Fibroblast of skin of right biceps (primary cell): Measurements from ENCODE around the gene POU5F1.

Experiments
- DNase-seq: peaks from one replicate; pipeline ENCODE4 v3.0.0-alpha.2; 2013

POU5F1 gene

DNA sequence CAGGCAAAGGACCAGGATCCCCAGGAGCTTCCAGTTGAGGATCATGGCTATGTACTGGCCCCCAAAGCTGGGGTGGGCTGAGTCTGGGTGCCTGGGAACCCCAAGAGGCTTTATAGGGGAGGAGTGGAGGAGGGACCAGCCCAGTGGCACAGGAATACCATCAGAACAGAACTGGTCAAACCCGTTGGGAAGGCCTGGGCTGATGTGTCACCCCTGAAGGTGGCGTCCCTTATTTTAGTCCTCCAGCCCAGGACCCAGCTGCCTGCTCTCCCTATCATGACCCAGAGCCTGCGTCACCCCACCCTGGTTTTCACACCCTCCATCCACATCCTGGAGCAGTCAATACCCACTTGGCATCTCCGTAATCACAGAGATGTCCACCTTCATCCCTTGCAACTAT lies 31.5 kb downstream of the POU5F1 start, which contains the start of gene PSORS1C2:
Gene PSORS1C2, minus strand, starts transcription at position 85 of the 400 bp plus-strand sequence. Its CDS starts 40 bp downstream, at position 45.
- no peak for DNase-seq

DNA sequence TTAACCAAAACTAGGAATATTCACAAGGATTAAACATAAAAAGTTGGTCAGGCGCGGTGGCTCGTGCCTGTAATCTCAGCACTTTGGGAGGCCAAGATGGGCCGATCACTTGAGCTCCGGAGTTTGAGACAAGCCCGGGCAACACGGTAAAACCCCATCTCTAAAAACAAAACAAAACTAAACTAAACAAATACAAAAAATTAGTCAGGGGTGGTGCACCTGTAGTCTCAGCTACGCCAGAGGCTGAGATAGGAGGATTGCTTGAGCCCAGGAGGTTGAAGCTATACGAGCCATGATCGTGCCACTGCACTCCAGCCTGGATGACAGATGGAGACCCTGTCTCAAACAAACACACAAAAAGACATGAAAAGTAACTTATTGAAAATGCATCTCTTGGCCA lies 34.8 kb downstream of the POU5F1 start:
- no peak for DNase-seq

DNA sequence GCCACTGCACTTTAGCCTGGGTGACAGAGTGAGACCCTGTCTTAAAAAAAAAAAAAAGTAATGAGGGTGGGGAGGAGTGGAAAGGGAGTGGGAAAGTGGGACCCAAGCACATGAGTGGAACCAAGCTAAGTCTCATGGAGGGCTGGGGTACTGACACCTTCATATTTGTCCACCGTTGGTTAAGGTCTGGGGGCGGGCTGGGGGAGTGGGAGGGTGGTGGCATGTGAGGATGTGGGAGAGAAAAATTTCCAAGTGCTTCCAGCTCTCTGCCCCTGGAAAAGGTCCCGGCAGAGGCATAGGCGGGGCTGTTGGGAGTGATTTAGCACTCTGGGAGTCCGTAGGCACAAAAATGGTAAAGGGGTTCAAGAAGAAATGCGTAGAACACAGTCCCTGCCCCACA lies 37.7 kb downstream of the POU5F1 start:
- DNase-seq, result no peak

DNA sequence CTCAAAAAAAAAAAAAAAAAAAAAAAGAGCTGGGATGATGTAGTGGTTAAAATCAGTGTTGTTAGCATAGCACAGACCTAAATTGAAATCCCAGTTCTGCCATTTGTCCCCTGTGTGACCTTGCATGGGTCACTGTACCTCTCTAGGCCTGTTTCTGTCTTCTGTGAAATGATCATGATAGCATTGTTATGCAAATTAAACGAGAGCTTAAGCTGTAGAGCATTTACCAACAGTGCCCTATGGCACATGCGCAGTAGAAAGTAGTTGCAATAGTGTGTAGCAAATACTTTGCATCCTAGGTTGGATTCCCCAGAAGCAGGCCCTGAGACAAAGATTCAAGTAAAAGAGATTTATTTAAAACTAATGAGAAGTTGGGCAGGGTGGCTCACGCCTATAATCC lies 38.9 kb downstream of the POU5F1 start:
- no peak for DNase-seq

DNA sequence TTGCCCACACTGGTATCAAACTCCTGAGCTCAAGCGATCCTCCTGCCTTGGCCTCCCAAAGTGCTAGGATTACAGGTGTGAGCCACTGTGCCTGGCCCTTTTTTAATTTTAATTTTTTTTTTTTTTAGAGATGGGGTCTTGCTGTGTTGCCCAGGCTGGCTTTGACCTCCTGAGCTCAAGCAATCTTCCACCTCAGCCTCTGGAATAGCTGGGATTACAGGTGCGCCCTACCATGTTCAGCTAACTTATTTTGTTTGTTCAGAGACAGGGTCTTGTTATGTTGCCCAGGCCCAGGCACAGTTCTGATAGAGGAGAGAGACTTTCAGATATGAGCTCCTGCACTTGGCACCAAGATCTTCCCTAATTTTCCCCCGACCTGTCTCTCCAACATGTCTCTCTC lies 39.7 kb downstream of the POU5F1 start:
- no peak for DNase-seq

DNA sequence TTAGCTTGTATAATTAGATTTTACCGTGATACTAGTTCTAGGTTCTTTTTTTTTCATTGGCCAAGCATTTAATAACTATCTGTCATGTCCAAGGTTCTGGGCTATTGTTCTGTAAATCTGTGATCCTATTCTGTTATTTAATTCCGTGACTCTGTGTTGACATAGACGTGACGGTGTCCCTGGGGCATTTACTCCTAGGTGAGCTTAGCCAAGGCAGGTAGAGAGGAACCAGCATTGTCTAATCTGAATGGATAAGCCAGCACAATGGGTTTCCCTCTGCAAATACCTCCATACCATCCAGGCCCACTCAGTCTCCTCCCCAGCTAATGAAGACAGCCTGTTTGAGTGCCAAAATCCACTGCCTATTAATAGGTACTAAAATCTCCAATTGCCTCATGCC lies 41.4 kb downstream of the POU5F1 start:
- DNase-seq, result no peak

DNA sequence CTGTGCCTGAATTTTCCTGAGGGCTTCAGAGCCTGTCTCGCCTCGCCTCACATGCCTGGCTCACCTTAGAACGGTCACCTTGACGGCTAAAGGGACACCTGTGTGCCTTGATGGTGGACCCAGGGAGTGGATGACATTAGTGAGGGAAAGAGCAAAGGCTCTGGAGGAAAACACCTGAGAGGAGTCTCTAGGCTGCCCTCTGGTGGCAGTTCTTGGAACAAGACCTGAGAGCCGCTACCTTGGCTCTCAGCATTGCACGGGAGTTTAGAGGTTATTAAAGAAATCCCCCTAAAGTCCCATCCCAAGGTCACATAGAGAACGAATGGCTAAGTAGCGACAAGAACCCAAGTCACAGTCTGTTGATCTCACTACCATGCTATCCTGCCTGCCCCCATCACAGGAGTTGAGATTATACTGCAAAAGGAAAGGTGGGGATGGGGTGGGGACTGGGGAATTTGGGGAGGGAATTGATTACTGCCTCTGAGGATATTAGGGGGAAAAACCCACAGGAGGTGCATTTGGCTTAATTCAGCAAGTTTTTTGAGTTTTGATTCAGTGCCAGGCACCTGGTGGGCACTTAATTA lies 42.3 kb downstream of the POU5F1 start:
- peak; percentile 31 for DNase-seq

DNA sequence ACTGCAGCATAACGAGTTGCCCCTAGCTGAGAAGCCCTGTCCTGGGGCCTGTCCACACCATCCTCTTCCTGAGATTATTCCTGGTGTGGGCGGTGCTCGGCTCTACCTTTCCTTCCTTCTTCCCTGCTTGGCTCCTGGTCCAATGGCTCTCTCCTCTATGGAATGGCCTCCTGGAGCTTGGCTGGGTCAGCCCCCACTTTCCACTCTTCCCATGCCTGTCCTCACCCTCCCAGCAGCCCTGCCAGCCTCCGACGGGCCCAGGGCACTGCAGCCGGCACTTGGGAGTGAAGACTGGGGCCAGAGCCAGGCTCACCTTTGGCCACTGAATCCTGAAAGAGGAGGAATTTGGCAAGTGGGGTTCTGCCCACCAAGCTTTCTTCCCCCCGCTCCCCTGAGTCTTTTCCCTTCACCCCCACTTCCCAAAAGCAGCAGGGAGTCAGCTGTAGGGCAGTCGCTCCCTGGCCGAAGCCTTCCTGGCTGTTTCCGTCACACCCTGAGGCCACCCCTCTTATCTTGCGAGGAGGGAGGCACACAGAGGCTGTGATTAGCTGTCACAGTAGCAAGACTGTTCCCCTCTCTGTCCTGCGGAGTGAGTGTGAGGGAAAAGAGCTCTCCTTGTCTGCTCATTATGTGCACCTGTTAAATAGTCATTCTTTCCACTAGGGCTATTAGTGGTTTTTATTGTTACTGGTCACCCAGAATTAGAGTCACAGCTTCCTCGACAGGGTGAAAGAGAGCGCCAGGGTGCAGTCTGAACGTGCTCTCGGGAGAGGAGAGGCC lies 43.9 kb downstream of the POU5F1 start:
- DNase-seq, result no peak

DNA sequence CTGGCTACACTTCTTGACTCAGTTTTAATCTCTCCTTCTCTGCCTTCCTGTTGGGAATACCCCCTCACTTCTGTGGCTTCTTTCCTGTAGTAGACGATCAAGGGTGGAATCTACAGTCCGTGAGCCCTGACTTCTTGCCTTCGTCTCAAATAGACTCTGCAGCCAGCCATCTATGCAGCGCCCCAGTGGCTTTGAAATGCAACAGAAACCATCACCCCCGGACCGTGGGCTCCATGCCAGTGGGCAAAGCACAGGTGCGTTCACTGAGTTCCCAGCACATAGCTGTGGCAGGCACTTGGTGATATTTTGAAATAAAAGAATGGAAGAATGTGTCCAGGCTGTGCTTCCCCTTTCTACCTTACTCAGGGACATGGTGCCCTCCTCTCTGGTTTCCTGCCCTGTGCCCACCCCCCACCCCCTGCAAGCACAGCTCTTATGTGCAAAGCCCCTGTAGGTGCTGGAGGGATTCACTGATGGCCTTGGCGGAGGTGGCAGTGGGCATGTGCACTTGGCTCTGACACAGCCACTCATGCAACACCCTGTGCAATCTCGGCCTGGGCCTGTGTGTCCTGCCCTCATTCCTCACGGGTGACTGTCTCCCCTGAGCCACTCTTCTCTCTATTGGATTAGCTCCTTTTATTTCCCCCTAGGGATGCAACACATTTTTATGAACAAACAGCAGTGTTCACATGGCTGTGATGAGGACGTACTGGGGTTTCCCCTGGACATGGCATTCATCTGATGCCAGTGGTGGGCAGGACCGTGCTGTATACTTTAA lies 44.7 kb downstream of the POU5F1 start:
- DNase-seq, result peak; percentile 76

DNA sequence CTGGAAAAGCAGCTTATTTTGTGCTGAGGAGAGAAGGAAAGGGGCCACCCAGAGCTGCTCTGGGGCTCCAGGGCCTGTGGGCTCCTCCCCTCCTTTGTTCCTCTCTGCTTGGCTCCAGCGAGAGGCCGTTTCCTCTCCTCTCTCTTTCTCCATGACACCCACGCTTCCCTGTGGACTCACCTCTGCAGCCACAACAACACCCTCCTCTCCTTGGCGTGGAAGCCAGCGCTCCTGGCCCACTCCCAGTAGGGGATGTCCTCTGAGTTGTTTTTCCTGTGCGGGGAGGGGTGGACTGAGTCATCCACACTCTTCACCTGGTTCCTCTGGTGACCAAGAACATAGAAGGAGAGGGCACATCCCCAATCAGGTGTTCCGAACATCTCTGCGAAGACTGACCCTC lies 45.3 kb downstream of the POU5F1 start:
- peak; percentile 19 for DNase-seq

DNA sequence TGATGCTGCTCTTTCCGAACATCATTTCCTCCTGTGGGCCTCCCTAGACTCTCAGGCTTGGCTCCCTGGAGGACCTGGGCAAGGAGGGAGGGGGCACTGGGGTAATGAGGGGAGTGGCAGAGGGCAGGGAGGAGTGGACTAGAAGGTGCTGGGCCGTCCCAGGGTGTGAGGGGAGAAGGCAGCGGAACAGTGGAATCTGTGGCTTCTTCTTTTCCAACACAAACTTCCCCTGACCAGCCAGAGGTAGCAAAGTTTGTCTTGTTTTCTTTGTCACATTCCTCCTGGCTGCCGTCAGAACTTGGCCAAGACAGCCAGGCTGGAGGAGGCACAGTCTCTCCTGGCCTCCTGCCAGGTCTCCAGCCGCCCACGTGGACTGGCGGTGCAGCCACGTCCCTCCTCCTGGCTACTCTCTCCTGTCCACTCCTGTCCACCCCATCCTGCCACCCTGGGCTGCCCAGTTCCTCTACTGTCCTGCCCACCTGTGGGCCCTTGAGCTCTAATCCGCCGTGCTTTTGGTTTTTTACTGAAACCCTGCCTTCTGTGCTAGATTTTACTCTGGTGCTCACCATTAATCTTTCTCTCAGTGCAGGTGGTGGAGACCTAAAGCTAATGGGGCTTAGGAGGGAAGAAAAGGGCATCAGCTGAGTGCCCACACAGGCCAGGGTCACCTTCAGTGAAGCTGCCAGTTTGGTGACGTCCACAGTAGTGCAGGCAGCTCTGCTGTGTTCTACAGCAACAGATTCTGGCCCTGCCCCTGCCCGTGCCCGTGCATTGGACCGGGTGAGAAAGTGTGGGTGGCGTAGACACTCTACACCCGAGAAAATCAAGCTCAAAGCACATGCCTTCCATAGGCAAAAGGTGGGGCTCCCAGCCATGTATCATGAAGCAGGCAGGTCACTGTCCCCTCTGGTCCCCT lies 47.4 kb downstream of the POU5F1 start:
- peak; percentile 52 for DNase-seq

DNA sequence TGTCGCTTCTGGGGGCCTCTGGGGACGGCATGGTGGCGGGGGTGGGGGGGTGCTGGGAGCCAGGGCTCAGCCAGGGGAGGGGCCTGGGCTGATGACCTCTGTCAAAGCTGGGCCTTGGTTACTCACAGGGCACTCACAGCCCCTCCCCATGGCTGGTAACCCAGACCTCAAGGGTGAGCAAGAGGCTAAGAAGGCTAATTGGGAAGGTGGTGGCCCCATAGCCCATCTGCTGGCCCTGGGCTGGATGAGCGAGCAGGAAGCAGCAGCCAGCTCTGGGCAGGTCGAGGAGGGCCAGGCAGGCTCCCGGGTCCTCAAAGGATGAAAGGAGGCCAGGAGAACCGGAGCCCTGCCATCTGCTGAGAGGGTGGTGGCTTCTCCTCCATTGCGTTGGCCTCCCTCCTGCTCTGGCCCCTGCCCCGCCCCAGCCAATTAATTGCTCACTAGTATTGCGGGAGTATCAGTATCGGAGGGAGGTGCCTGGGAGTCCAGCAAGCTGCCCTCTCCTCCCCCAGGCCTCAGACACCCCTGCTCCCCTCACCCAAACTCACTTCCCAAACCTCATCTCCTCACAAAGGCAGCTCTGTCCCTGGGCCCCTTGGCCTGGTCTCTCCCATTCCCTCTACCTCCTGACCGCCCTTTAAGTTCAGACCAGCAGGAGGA lies 49.2 kb downstream of the POU5F1 start:
- DNase-seq, result no peak

DNA sequence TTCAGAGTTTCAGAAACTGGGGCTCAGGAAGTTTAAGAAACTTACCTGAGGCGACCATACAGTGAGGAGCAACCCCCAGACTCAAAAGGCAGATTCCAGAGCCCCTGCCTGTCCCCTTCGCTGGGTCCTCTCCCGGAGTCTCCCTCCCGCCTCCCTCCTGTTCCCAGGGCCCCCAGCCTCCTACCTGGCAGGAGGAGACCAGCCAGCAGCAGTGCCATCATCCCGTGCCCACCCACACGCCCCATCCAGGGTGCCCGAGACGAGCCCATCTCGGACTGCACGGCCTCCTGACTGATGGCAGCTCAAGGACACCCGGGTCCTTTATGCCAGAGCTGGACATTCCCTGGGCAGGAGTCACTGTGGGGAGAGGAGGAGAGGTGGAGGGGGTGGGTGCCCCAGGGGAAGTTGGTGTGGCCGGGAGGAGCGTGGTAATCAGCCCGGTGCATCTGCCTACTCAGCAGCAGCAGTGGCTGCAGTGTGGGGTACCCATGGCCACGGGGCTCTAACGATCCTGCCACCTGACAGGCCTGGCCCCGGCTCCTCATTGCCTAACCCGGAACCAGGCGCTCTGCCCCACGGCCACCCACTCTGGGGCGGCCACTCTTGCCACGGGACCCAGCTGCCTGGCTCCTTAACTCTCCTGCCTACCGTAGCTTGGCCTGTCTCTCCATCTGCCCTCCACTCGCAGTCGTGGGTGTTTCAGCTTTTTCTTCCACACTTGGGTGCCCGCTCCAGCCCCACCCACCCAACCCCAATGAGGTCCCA lies 50.1 kb downstream of the POU5F1 start, which contains the start of gene CDSN:
Gene CDSN, minus strand, starts transcription at position 296 of the 765 bp plus-strand sequence. Its CDS starts 27 bp downstream, at position 269.
- no peak for DNase-seq

DNA sequence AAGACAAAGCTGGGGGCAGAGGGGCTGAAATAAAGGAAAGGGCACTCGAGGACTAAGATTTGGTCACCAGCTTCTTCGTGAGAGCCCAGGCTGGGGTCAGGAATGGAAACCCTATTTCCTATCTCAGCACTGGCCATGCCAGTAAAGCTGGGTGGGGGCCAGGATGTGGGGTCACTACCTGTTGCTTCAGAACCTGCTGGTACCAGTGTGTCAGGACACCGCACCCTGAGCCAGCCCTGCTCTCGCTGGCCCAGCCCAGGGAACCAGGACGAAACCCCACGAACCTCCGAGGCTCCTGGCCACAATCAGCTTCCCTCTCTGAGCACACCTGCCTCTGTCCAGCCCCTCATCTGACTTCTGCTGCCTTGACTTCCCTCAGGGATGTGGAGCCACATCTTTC lies 52.3 kb downstream of the POU5F1 start:
- no peak for DNase-seq

DNA sequence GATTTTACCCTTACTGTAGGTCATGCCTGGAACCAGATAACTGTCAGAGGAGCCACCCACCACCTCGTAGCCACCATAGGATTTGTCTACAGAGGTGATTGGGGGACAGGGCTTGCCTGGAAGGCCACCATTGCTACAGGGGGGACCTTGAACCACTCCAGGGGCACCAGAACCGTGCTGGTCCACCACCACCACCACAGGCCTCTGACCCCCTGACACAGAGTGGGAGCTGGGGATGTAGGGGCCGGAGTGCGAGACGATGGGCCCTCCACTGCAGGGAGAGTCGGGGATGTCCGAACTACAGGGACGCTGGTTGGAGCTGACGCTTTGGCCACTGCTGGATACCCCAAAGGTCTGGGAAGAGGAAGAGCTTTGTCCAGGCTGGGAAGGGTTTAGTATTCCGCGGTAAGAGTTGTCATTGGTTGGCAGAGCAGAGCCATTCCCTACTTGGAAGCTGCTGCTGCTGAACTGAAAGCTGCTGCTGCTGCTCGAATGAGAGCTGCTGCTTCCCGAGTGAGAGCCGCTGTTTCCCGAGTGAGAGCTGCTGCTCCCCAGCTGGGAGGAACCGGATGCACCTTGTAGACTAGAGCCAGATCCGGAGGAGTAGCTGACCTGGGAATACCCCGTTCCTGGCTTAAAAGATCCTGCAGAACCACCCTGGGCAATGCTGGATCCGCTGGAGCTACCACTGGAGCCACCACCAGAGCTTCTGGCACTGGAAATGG lies 53.7 kb downstream of the POU5F1 start:
- no peak for DNase-seq

DNA sequence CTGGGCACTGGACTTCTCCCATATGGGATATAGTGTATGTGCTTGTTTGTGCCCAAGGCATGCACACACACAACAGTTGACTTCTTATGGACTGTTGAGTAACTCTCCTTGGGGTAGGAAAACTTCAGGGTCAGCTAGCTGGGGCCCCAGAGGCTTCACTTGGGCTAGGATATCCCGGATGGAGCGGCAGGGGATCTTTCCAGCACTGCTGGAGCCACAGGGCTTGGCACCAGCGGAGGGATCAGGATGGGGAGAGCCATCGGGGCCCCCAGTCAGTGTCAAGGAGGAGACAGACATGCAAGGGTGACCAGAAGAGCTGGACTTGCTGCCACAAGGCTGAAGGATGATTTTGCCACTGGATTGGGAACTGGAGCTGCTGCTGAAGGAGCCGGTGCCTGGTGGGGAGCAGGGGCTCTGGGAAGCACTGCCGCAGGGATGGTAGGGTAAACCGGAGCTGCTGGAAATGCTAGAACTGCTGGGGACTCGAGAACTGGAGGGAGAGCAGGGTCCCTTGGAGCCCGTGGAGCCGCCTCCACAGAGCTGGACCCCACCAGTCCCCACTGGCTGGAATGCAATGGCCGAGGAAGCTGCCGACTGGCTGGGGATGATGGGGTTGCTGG lies 54.4 kb downstream of the POU5F1 start:
- DNase-seq, result no peak

DNA sequence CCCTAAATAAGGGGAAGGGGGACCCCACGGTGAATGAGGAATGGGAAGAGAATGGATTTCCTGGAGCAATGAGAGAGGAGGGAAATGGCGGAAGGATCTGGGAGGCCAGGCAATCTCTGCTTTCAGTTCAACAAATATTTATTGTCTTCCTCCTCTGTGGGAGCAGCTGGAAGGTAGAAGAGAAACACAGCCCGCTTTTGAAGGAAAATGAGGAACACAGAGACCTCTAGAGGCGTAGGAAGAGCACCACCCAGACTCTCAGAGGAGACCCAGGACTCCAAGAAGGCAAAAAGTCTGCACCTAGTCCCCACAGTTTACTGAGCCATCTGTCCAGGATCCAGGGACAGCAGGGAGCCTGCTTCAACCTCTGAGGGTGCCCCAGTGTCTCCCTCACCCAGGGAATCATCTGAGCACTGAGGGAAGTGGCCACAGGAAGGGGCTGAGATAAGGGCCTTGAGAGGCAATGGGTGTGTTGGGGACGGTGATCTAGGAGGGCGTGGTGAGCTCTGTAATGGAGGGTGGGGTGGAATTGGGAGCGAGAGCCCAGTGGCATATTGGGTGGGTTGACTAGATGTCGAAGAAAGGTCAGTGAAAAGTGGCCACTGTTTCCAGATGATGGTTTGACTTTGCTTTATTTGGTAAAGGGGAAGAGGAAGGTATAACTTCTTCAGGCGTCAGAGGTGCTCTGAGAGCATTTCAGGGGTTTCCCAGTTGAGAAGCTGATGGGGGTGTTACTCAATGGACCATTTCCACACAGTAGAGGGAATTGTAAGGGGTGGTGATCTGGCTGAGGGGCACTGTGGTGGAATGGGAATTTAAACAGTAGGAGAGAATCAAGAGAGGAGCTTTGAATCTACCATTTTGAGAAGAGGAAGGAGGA lies 55.3 kb downstream of the POU5F1 start:
- peak; percentile 68 for DNase-seq

DNA sequence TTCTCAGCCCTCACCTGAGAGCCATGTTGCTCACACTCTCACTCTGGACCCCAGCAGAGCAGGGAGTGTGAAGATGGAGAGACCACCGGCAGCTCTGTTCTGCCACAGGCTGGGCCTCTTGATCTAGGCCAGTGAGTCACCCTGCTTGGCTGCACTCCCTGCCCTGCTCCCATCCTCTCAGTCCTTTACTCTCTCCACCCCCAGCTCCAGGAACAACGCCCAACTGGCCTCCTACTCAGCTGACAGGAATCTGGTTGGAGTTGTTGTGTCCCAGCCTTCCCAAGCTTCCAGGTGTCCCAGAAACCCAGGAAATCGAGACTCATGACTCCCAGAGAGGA lies 56.0 kb downstream of the POU5F1 start, which contains the start of gene PSORS1C1:
Gene PSORS1C1, plus strand, starts transcription at position 260 of the 338 bp plus-strand sequence. CDS start 14,833 bp downstream, outside the sequence.
- DNase-seq, result peak; percentile 97
